ENCODE results near the gene JPH3.
"Not testable (repeated sequence)": the region's sequence is repeated elsewhere in the genome, so short reads cannot be mapped to it uniquely, and the experiment has no call there.

JPH3 gene

GRCh38 chr16:87722590-87723225, 120.4 kb downstream of the JPH3 start:
- no peak for DNase-seq

DNA sequence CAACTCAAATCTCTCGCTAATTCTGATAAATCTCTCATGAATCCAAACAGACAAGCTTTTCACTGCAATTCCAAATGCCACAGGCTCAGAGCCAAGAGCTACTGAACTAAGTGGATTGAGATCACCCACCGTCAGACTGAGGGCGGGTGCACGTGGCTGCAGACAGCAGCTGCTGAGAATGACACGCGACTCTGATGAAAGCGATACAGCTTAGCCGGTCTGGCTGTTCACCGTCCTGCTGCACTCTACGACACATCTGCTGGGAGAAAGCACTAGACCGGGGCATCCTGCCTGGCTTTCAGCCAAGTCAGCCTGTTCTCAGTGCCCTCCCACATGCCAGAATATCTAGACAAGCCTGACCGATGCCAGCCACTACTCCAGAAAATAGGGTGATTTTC, 120.9 kb downstream of the JPH3 start:
- DNase-seq = peak; percentile 58

DNA sequence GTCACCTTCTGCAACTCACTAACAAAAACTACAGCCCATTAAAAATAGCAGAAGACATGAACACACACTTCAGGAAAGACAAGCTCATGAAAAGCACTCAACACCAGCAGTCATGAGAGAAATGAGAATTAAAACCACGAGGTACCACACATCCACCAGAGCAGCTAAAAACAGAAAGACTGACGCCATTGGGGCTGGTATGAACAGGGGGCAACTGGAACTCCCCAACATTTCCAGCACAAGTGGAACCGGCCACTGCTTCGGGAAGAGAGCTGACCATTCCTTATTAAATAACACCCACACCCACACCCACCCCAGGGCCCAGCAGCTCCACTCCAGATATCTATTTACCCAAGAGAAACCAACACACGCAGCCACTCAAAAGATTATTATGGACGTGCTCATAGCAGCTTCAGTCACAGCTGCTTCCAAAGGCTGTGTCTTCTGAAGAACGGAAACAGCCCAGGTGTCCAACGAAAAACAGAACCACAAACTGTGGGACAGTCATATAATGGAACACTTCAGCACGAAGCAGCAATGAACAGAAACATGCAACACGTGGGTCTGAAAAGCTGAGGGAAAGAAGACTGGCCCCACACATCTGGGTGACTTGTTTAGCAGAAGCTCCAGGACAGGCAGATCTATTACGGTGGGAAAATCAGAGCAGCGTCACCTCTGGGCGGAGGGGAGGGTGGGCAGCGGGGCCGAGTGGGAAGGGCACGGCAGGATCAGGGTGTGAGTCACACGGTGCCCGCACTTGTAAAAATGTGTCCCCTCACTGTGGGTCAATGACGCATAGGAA, 122.4 kb downstream of the JPH3 start:
- DNase-seq = peak; percentile 13

- no peak for DNase-seq
Measured at GRCh38 chr16:87725596-87726235, 123.4 kb downstream of the JPH3 start.

- DNase-seq = not testable (repeated sequence)
Measured at GRCh38 chr16:87726577-87726976, 124.3 kb downstream of the JPH3 start.

GRCh38 chr16:87727346-87727745, 125.0 kb downstream of the JPH3 start:
- DNase-seq = no peak

DNA sequence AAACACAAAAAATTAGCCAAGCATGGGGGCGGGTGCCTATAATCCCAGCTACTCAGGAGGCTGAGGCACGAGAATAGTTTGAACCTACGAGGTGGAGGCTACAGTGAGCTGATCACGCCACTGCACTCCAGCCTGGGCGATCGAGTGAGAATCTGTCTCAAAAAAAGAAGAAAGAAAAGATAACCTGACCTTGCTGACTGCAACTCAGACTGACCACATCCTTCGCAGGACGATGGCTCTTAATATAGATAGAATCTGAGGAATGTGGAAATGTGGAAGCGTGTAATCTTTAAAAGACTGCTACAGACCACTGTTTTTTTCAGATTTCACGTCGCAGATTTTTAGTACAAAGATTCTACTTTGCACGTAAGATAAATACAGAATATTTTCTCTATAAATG, 125.7 kb downstream of the JPH3 start:
- DNase-seq = no peak

GRCh38 chr16:87729266-87729954, 127.1 kb downstream of the JPH3 start:
- DNase-seq = no peak

DNA sequence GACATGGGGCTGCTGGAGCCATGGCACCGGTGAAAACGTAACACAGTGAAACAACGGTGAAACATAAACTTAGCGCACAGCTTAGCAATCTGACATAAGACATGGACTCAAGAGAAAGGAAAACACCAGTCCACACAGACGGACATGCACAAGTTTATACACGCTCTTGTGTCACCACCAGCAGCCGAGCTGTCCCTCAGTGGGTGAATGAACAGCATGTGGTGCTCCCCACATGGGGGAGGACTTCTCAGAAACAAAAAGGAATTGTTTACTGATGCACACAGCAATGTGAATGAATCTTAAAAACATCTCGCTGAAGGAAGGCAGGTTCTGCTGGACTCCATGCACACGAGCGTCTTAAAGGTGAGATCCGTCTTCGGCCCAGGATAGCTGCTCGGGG, 129.3 kb downstream of the JPH3 start:
- DNase-seq = no peak

DNA sequence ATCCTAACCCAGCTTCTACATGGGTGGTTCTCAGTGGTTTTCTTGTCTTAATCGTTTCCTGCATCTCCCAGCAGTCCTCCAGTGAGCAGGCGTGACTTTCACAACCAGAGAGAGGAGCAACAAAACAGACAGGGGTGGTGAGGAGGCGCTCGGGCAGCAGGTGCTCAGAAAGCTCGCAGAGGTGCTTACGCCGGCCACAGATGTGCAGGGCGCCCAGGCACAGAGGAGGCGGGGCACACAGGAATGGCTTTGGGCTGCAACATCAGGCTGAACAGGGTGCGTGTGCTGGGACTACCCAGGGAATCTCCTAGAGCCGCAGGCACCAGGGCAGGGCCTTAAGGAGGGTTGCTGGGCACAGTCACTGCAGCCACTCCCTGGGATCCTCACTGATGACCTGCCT, 130.9 kb downstream of the JPH3 start:
- DNase-seq = peak; percentile 56

DNA sequence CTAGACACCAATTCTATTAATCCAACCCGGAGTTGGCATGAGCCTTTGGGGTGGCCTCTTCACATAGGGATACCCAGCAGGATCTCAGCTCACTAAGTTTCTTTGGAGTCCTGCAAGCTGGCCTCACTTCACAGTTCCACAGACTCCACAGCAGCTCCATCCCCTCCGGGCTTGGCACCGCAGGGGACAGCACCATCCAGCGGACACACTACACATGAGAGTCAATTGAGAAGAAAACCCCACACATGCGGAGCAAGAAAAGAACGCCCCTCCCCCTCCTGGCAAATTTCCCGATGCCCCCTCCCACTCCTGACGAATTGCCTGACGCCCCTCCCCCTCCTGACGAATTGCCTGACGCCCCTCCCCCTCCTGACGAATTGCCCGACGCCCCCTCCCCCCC, 132.3 kb downstream of the JPH3 start:
- DNase-seq = no peak

DNA sequence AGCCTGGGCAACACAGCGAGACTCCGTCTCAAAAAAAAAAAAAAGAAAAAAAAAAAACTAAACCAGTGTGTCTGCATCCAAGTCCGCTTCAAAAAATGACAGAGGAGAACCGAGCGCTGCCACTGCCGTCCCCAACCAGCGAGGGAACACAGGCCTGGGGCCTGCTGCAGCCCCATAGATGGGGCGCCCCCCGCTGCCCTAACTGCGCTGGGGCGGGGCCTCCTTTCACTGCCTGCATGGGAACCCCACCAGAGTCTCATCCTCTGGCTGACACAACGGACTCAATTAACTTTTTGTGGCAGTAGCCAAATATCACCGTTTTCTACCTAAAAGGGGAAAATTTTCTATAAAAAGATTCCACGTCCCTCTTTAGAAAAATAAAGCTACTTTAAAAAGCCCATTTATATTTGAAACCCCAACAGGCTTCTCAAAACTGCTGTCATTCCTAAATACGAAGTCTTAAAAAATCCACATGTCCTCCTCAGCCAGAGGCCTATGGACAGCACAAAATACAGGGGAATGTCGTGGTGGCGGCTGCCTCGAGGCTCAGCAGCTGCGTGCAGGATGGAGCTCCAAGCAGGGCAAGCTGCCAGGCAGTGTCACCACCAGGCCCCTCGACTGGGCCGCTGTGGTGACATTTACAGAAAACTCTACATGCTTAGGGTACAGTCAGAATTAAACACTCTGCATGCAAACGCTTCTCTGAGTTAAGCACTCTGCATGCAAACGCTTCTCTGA, 133.1 kb downstream of the JPH3 start:
- no peak for DNase-seq

GRCh38 chr16:87736008-87736382, 133.7 kb downstream of the JPH3 start:
- no peak for DNase-seq

DNA sequence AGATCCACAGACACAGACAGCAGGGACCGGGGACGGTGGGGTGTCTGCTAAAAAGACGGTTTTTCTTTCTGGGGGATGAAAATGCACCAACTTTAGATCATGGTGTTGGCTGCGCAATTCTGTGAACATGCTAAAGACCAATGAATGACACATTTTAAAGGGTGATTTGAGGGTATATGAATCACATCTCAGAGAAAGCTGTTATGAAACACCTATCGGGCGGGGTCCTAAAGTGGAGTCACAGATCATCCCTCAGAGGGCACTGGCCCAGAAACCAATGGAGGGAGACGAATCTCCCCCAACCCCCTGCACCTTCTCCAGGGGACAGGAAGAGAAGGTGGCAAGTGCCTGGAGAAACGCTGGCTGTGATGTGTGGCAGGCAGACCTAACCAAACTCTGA, 137.5 kb downstream of the JPH3 start:
- DNase-seq = no peak

GRCh38 chr16:87740441-87740840, 138.1 kb downstream of the JPH3 start:
- no peak for DNase-seq

- no peak for DNase-seq
Measured at GRCh38 chr16:87740909-87741424, 138.7 kb downstream of the JPH3 start.

- no peak for DNase-seq
Measured at GRCh38 chr16:87741700-87742415, 139.6 kb downstream of the JPH3 start.

GRCh38 chr16:87742781-87743490, 140.6 kb downstream of the JPH3 start:
- DNase-seq = no peak

GRCh38 chr16:87744750-87745514, 142.6 kb downstream of the JPH3 start:
- DNase-seq = no peak

DNA sequence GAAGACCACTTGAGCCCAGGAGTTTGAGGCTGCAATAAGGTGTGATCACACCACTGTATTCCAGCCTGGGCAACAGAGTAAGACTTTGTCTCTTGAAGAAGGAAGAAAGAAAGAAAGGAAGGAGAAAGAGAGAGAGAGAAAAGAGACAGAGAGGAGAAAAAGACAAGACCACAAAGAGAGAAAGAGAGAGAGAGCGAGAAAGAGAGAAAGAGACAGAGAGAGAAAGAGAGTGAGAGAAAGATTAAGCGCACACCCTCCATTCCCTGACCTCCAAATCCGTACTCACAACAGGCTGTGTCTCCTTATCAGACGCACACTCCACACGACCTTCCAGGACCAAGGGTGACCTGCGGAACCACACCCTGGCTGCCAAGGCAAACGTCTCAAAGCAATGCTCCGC, 143.9 kb downstream of the JPH3 start:
- DNase-seq = no peak

Measured in NCI-H187 treated with DMSO at 0.1 percent for 48 hours (cell line).